Panc1 (cell line): Measurements from ENCODE around the gene SREBF2. TPM values are rescaled to one million over a fixed set of nuclear protein-coding genes. Genes with fewer than 3 reads are reported as not detected.

Experiments
- ATAC-seq: fragments of 200-7000 bp; cut with Tn5 transposase; 2 replicates; pipeline ENCODE4 v1.9.1; 2020; ENCODE audit warnings: mild to moderate bottlenecking, moderate library complexity
- BruUV-seq: library from RNA; stranded (reverse); fragments of 400-500 nt; replicated peaks from 2 replicates; lab custom pipeline; 2021; lab: Mats Ljungman, UMichigan
- CTCF ChIA-PET: fragments of 300-600 bp; sonication (Branson Sonifier 250); formaldehyde crosslinking; loops from one replicate; lab custom pipeline; 2022; ENCODE audit warnings: antibody characterized with exemption; lab: Charles Lee
- POLR2A ChIA-PET: fragments of 300-600 bp; sonication (Branson Sonifier 250); formaldehyde crosslinking; loops from one replicate; lab custom pipeline; 2022; ENCODE audit warnings: antibody characterized with exemption; lab: Charles Lee
- DNase-seq: peaks from one replicate; pipeline ENCODE4 v3.0.0-alpha.2; 2010; ENCODE audit warnings: low read depth, low spot score
- H3K27ac ChIP-seq: 2 replicates; pipeline ENCODE4 v1.5.1; 2011; ENCODE audit warnings: mild to moderate bottlenecking, low read length, inconsistent platforms
- H3K27me3 ChIP-seq: fragments of 200-500 bp; sonication (Bioruptor generic); 2 replicates; pipeline ENCODE4 v1.6.0; 2014; ENCODE audit warnings: low read length, inconsistent platforms; ENCODE audit not compliant: control insufficient read depth, insufficient read depth
- H3K36me3 ChIP-seq: fragments of 200-500 bp; sonication (Bioruptor generic); 2 replicates; pipeline ENCODE4 v1.5.1; 2014; ENCODE audit warnings: inconsistent platforms, mild to moderate bottlenecking, low read length, moderate library complexity; ENCODE audit not compliant: control insufficient read depth, insufficient read depth
- H3K4me1 ChIP-seq: 2 replicates; pipeline ENCODE4 v1.5.1; 2011; ENCODE audit warnings: inconsistent platforms, mild to moderate bottlenecking, low read length, moderate library complexity; ENCODE audit not compliant: control insufficient read depth, insufficient read depth
- H3K4me3 ChIP-seq, 2 experiments: 2 replicates each; pipeline ENCODE4 v1.5.1; 2011 to 2012; ENCODE audit warnings: low read depth in 2 of 2, low read length in 2 of 2, mild to moderate bottlenecking in 2 of 2, inconsistent platforms in 1 of 2, moderate library complexity in 1 of 2
- H3K9me3 ChIP-seq: fragments of 200-500 bp; sonication (Bioruptor generic); 2 replicates; pipeline ENCODE4 v1.5.1; 2014; ENCODE audit warnings: low read depth, mild to moderate bottlenecking, inconsistent platforms, low read length, moderate library complexity; ENCODE audit not compliant: control insufficient read depth, insufficient read depth
- CTCF ChIP-seq: fragments of 450-650 bp; IDR thresholded peaks from 2 replicates; pipeline ENCODE4 v1.5.1; 2017; ENCODE audit warnings: mild to moderate bottlenecking
- POLR2AphosphoS5 ChIP-seq: IDR thresholded peaks from 2 replicates; pipeline ENCODE4 v1.6.1; 2012; ENCODE audit warnings: mild to moderate bottlenecking, low read depth, low read length, moderate library complexity
- REST ChIP-seq, 2 experiments: IDR thresholded peaks; 2 replicates each; pipeline ENCODE4 v1.6.1; 2011 to 2012; ENCODE audit warnings: low read depth in 2 of 2, control low read depth in 1 of 2, low read length in 1 of 2, mild to moderate bottlenecking in 1 of 2, moderate library complexity in 1 of 2; ENCODE audit not compliant: insufficient read depth in 1 of 2
- SIN3A ChIP-seq: IDR thresholded peaks from 2 replicates; pipeline ENCODE4 v1.6.1; 2012; ENCODE audit warnings: low read depth, mild to moderate bottlenecking, low read length, moderate library complexity, borderline replicate concordance; ENCODE audit not compliant: insufficient read depth
- TCF7L2 ChIP-seq: IDR thresholded peaks from 2 replicates; pipeline ENCODE4 v1.6.1; 2011; ENCODE audit warnings: mild to moderate bottlenecking, low read depth, low read length, inconsistent platforms
- in situ Hi-C: cut with HindIII; loops from 2 replicates; pipeline ENCODE4 v1.10.0; 2016; ENCODE audit warnings: low sequenced_read_pairs, low pct_unique_long_range_greater_than_20kb
- intact Hi-C: fragments of 100-400 bp; cut with micrococcal nuclease; formaldehyde crosslinking; loops from one replicate; pipeline ENCODE4 v1.10.0; 2022; ENCODE audit not compliant: unreplicated experiment
- total RNA-seq: library from RNA; stranded (reverse); gene quantifications from one replicate; pipeline ENCODE4 v1.2.1, GENCODE V29; 2021; ENCODE audit not compliant: unreplicated experiment

The SREBF2 gene
- total RNA-seq, 1 experiment from 2014 or later = 73.0 TPM

GRCh38 chr22:41823797-41824196, 9.1 kb upstream of the SREBF2 start:
- Histone ChIP-seq H3K4me1 (no peaks in the 10 kb centered on the region), H3K36me3 (no peaks in the 10 kb centered on the region), H3K27ac (no peak overlapping the region), H3K4me3 (no peak overlapping the region), H3K9me3 (no peaks in the 10 kb centered on the region), H3K27me3 (no peaks in the 10 kb centered on the region)
- in situ Hi-C loops (no loop called here), intact Hi-C loops (no loop called here)
- CTCF ChIA-PET = no interaction called here
- no peak for TF ChIP-seq CTCF
- ATAC-seq = no peak
- BruUV-seq = no TSS peak
- DNase-seq = no peak
- POLR2A ChIA-PET = no interaction called here

- Histone ChIP-seq H3K4me3 (no peak overlapping the region), H3K9me3 (no peaks in the 10 kb centered on the region), H3K27me3 (no peaks in the 10 kb centered on the region), H3K4me1 (no peaks in the 10 kb centered on the region), H3K36me3 (no peaks in the 10 kb centered on the region), H3K27ac (no peak overlapping the region)
- intact Hi-C loops (no loop called here), in situ Hi-C loops (no loop called here)
- DNase-seq (no peak), ATAC-seq (no peak)
- BruUV-seq = no TSS peak
- ChIA-PET CTCF (no interaction called here), POLR2A (no interaction called here)
- TF ChIP-seq POLR2AphosphoS5 = no peak
- no peak for TF ChIP-seq SIN3A
- no peak for TF ChIP-seq TCF7L2
- TF ChIP-seq REST (IDR thresholded peaks at IDR 0.05; ENCODE audit: insufficient read depth in 1 of 2, low read depth in 2 of 2, low read length in 1 of 2) = no peak
- no peak for TF ChIP-seq CTCF
These were observed 7.5 kb upstream of the SREBF2 start for GRCh38 chr22:41825376-41825775.

GRCh38 chr22:41826021-41826420, 6.9 kb upstream of the SREBF2 start:
- no peaks in the 10 kb centered on the region for H3K27me3 ChIP-seq
- BruUV-seq = no TSS peak
- in situ Hi-C loops (no loop called here), intact Hi-C loops (no loop called here)
- no peak overlapping the region for H3K27ac ChIP-seq
- ChIA-PET CTCF (no interaction called here), POLR2A (interaction anchor here (0.6 kb wide), 1 partner anchor 11 kb away, joined by 15 read pairs; no protein-coding TSS in a partner anchor)
- no peaks in the 10 kb centered on the region for H3K4me1 ChIP-seq
- ATAC-seq = no peak
- H3K4me3 ChIP-seq = no peak overlapping the region
- H3K9me3 ChIP-seq = no peaks in the 10 kb centered on the region
- no peaks in the 10 kb centered on the region for H3K36me3 ChIP-seq
- TF ChIP-seq REST (IDR thresholded peaks at IDR 0.05; ENCODE audit: insufficient read depth in 1 of 2, low read depth in 2 of 2, low read length in 1 of 2) = no peak
- no peak for TF ChIP-seq TCF7L2
- no peak for TF ChIP-seq POLR2AphosphoS5
- TF ChIP-seq SIN3A = no peak
- no peak for DNase-seq
